Tibial artery (tissue), 4 donors: Measurements from ENCODE around the gene MAS1L.

Experiments used
- DNase-seq, 2 donors: peaks; one replicate each; pipeline ENCODE4 v3.0.0-alpha.2; 2019
- H3K27ac ChIP-seq, 2 donors: fragments of 200-600 bp; sonication (generic) in 1 of 2; 1 replicate in 1 of 2; 2 replicates in 1 of 2; pipeline ENCODE4 v1.5.1; 2018 to 2019; ENCODE audit warnings: mild to moderate bottlenecking in 1 of 2
- H3K27me3 ChIP-seq, 2 donors: fragments of 200-600 bp; sonication (generic) in 1 of 2; one replicate each; pipeline versions ENCODE4 v1.5.1 to v1.6.0; 2016 to 2019
- H3K36me3 ChIP-seq, 3 donors: fragments of 200-600 bp; sonication (generic) in 2 of 3; one replicate each; pipeline ENCODE4 v1.5.1; 2016 to 2019; ENCODE audit warnings: mild to moderate bottlenecking in 2 of 3
- H3K4me1 ChIP-seq, 4 donors: fragments of 200-600 bp; sonication (generic) in 2 of 4; 1 replicate in 3 of 4; 2 replicates in 1 of 4; pipeline ENCODE4 v1.5.1; 2016 to 2019
- H3K4me3 ChIP-seq, 2 donors: fragments of 200-600 bp; sonication (generic) in 1 of 2; 1 replicate in 1 of 2; 2 replicates in 1 of 2; pipeline ENCODE4 v1.5.1; 2018 to 2019; ENCODE audit warnings: mild to moderate bottlenecking in 2 of 2
- H3K9me3 ChIP-seq, 3 donors: fragments of 200-600 bp; sonication (generic) in 1 of 3; one replicate each; pipeline ENCODE4 v1.5.1; 2016 to 2019
- CTCF ChIP-seq, 2 experiments: fragments of 200-600 bp in 1 of 2; fragments of 450-650 bp in 1 of 2; IDR thresholded peaks; one replicate each; pipeline ENCODE4 v1.5.1; 2017 to 2019; ENCODE audit warnings: antibody characterized with exemption in 2 of 2, mild to moderate bottlenecking in 1 of 2, moderate library complexity in 1 of 2
- intact Hi-C: fragments of 100-400 bp; cut with DNase I; formaldehyde crosslinking; loops from one replicate; pipeline ENCODE4 v1.15.0; 2023; ENCODE audit warnings: low total_unique reads

MAS1L gene

GRCh38 chr6:29519291-29520010, 31.7 kb upstream of the MAS1L start:
- no peak for TF ChIP-seq CTCF (IDR thresholded peaks at IDR 0.05)
- H3K27ac ChIP-seq: no peak overlapping the region
- intact Hi-C loops: no loop called here
- no peaks in the 10 kb centered on the region for H3K9me3 ChIP-seq
- no peak overlapping the region for H3K4me3 ChIP-seq
- DNase-seq: no peak
- no peaks in the 10 kb centered on the region for H3K27me3 ChIP-seq
- no peaks in the 10 kb centered on the region for H3K4me1 ChIP-seq
- no peaks in the 10 kb centered on the region for H3K36me3 ChIP-seq

GRCh38 chr6:29517728-29518440, 30.1 kb upstream of the MAS1L start:
- Histone ChIP-seq H3K4me1 (no peaks in the 10 kb centered on the region), H3K9me3 (no peaks in the 10 kb centered on the region), H3K27me3 (no peaks in the 10 kb centered on the region), H3K27ac (no peak overlapping the region), H3K4me3 (no peak overlapping the region), H3K36me3 (no peaks in the 10 kb centered on the region)
- TF ChIP-seq CTCF (IDR thresholded peaks at IDR 0.05): no peak
- intact Hi-C loops: no loop called here
- DNase-seq: no peak

GRCh38 chr6:29517245-29517644, 29.5 kb upstream of the MAS1L start:
- H3K27me3 ChIP-seq: no peaks in the 10 kb centered on the region
- no peak overlapping the region for H3K4me3 ChIP-seq
- no peaks in the 10 kb centered on the region for H3K9me3 ChIP-seq
- no peaks in the 10 kb centered on the region for H3K4me1 ChIP-seq
- no peak for DNase-seq
- no peak for TF ChIP-seq CTCF (IDR thresholded peaks at IDR 0.05)
- no peaks in the 10 kb centered on the region for H3K36me3 ChIP-seq
- H3K27ac ChIP-seq: no peak overlapping the region
- intact Hi-C loops: no loop called here

GRCh38 chr6:29516108-29516507, 28.4 kb upstream of the MAS1L start:
- DNase-seq: no peak
- intact Hi-C loops: no loop called here
- Histone ChIP-seq H3K27ac (no peak overlapping the region), H3K4me3 (no peak overlapping the region), H3K36me3 (no peaks in the 10 kb centered on the region), H3K9me3 (no peaks in the 10 kb centered on the region), H3K27me3 (no peaks in the 10 kb centered on the region), H3K4me1 (no peaks in the 10 kb centered on the region)
- TF ChIP-seq CTCF (IDR thresholded peaks at IDR 0.05): no peak

GRCh38 chr6:29510746-29511300, 23.1 kb upstream of the MAS1L start:
- Histone ChIP-seq H3K4me1 (no peaks in the 10 kb centered on the region), H3K36me3 (no peaks in the 10 kb centered on the region), H3K27me3 (peaks cover 0 to 7% of the 10 kb centered on the region in 2 donors), H3K9me3 (no peaks in the 10 kb centered on the region), H3K27ac (no peak overlapping the region), H3K4me3 (no peak overlapping the region)
- intact Hi-C loops: no loop called here
- no peak for TF ChIP-seq CTCF (IDR thresholded peaks at IDR 0.05)
- DNase-seq: no peak
